Measurements from ENCODE around the gene NCMAP. TPM values are rescaled to one million over a fixed set of nuclear protein-coding genes. Genes with fewer than 3 reads are reported as not detected.

Gene NCMAP
- total RNA-seq, 1 experiment from 2014 or later, result not detected

DNA sequence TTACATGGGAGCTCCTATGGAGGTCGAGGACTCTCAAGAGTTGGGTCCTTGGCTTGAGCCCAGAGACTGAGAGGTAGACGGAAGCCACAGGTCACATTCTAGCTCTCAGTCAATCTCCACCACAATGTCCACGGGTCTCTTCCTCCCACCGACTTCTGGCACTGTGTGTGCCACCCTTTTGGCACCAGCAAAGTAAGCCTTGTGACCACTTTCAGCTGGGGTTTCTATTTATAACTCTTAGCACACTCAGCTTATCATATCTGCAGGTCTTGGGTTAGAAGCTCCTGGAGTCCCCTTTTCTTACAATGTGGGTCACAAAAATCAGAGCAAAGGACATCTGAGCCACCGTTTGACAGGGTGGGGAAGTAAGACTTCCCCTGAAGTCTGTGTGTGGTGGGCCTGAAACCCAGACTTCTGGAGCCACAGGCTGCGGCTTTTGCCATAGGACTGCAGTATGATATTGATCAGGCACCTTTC, 28.3 kb downstream of the NCMAP start:
- Histone ChIP-seq H3K36me3 (ENCODE audit: insufficient read depth, low read length, poor library complexity, severe bottlenecking) (no peaks in the 10 kb centered on the region), H3K27ac (ENCODE audit: low read depth, low read length, poor library complexity, severe bottlenecking) (no peak overlapping the region), H3K9me3 (ENCODE audit: low read depth, low read length, poor library complexity, severe bottlenecking) (no peaks in the 10 kb centered on the region), H3K4me1 (ENCODE audit: insufficient read depth, low read length, poor library complexity, severe bottlenecking) (no peaks in the 10 kb centered on the region), H3K27me3 (replicated peaks; ENCODE audit: insufficient read depth, low read depth, low read length, poor library complexity) (peaks cover 6% of the 10 kb centered on the region), H3K4me3 (ENCODE audit: low read depth, low read length, poor library complexity, severe bottlenecking) (no peak overlapping the region)
- intact Hi-C loops (cut with micrococcal nuclease; ENCODE audit: unreplicated experiment), result no loop called here
- TF ChIP-seq EZH2 (IDR thresholded peaks at IDR 0.05; ENCODE audit: borderline replicate concordance, low read depth, low read length, poor library complexity, severe bottlenecking), result no peak
- TF ChIP-seq, protein P1, sequence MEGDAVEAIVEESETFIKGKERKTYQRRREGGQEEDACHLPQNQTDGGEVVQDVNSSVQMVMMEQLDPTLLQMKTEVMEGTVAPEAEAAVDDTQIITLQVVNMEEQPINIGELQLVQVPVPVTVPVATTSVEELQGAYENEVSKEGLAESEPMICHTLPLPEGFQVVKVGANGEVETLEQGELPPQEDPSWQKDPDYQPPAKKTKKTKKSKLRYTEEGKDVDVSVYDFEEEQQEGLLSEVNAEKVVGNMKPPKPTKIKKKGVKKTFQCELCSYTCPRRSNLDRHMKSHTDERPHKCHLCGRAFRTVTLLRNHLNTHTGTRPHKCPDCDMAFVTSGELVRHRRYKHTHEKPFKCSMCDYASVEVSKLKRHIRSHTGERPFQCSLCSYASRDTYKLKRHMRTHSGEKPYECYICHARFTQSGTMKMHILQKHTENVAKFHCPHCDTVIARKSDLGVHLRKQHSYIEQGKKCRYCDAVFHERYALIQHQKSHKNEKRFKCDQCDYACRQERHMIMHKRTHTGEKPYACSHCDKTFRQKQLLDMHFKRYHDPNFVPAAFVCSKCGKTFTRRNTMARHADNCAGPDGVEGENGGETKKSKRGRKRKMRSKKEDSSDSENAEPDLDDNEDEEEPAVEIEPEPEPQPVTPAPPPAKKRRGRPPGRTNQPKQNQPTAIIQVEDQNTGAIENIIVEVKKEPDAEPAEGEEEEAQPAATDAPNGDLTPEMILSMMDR (conservative IDR thresholded peaks at IDR 0.05; ENCODE audit: low read depth, low read length), result no peak
- BruUV-seq (replicated peaks), result no TSS peak
- ChIA-PET CTCF (no interaction called here), POLR2A (ENCODE audit: low non-redundant PET) (no interaction called here)
- DNase-seq (ENCODE audit: low spot score), result no peak

DNA sequence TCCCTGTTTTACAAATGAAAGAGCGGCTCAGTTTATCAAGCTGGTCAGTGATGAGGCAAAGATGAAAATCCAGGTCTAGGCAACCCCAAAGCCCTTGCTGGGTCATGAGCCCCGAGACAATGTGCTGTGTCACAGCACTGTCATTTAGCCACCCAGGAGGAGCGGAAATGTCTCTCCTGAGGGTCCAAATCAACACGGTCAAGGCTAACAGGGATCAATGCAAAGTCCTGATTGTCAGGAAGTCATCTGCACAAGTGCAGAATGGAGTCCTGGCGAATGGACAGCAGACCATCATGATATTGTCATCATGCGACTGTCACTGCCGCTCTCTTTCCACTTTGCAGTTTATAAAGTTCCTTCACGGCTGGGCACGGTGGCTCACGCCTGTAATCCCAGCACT, 30.2 kb downstream of the NCMAP start:
- no peak for TF ChIP-seq EZH2 (IDR thresholded peaks at IDR 0.05; ENCODE audit: borderline replicate concordance, low read depth, low read length, poor library complexity, severe bottlenecking)
- TF ChIP-seq, protein P1 (conservative IDR thresholded peaks at IDR 0.05; ENCODE audit: low read depth, low read length), result no peak
- Histone ChIP-seq H3K36me3 (ENCODE audit: insufficient read depth, low read length, poor library complexity, severe bottlenecking) (no peaks in the 10 kb centered on the region), H3K27ac (ENCODE audit: low read depth, low read length, poor library complexity, severe bottlenecking) (no peak overlapping the region), H3K4me3 (ENCODE audit: low read depth, low read length, poor library complexity, severe bottlenecking) (no peak overlapping the region), H3K4me1 (ENCODE audit: insufficient read depth, low read length, poor library complexity, severe bottlenecking) (no peaks in the 10 kb centered on the region), H3K27me3 (replicated peaks; ENCODE audit: insufficient read depth, low read depth, low read length, poor library complexity) (peaks cover 6% of the 10 kb centered on the region), H3K9me3 (ENCODE audit: low read depth, low read length, poor library complexity, severe bottlenecking) (no peaks in the 10 kb centered on the region)
- intact Hi-C loops (cut with micrococcal nuclease; ENCODE audit: unreplicated experiment), result no loop called here
- BruUV-seq (replicated peaks), result no TSS peak
- ChIA-PET POLR2A (ENCODE audit: low non-redundant PET) (no interaction called here), CTCF (interaction anchor here (1.5 kb wide), 1 partner anchor 387 kb away, joined by 12 read pairs; no protein-coding TSS in a partner anchor)
- DNase-seq (ENCODE audit: low spot score), result no peak

DNA sequence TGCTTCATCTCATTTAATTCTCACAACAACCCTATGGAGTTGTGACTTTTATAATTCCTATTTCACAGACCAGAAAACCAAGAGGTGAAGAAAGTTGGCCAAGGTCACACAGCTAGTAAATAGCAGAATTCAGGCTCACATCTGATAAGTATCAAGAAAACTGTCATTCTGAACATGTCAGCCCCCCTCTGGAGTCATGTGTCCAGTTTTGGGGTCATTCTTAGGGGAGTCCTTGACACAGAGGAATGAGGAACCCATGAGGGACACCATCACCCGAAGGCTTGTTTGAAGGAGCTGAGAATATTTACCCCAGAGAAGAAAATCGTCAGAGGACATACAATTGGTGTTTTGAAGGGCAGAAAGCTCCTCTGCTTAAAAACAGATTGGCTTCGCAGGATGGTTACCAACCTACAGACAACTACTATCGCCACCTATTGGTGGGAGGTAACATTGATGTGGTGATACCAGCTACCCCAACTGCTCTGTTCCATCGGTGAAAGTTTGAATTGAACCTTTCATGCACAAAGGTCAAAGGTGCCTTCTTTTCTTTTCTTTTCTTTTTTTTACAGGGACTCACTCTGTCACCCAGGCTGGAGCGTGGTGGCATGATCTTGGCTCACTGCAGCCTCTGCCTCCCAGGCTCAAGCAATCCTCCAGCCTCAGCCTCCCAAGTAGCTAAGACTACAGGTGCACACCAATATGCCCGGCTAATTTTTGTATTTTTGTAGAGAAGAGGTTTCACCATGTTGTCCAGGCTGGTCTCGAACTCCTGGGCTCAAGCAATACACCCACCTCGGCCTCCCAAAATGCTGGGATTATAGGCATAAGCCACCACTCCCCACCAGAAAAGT, 31.3 kb downstream of the NCMAP start:
- peak; percentile 73 for DNase-seq (ENCODE audit: low spot score)
- H3K4me3 ChIP-seq (ENCODE audit: low read depth, low read length, poor library complexity, severe bottlenecking), result no peak overlapping the region
- peaks cover 6% of the 10 kb centered on the region for H3K27me3 ChIP-seq (replicated peaks; ENCODE audit: insufficient read depth, low read depth, low read length, poor library complexity)
- ChIA-PET CTCF (interaction anchor here (0.6 to 1.6 kb wide), 14 partner anchors 9 to 696 kb away, joined by 3 to 12 read pairs (median 4); partner anchors contain the start of gene NIPAL3), POLR2A (ENCODE audit: low non-redundant PET) (no interaction called here)
- no peak overlapping the region for H3K27ac ChIP-seq (ENCODE audit: low read depth, low read length, poor library complexity, severe bottlenecking)
- TF ChIP-seq, protein P1 (conservative IDR thresholded peaks at IDR 0.05; ENCODE audit: low read depth, low read length), result peak; percentile 80
- TF ChIP-seq EZH2 (IDR thresholded peaks at IDR 0.05; ENCODE audit: borderline replicate concordance, low read depth, low read length, poor library complexity, severe bottlenecking), result no peak
- no peaks in the 10 kb centered on the region for H3K9me3 ChIP-seq (ENCODE audit: low read depth, low read length, poor library complexity, severe bottlenecking)
- BruUV-seq (replicated peaks), result no TSS peak
- intact Hi-C loops (cut with micrococcal nuclease; ENCODE audit: unreplicated experiment), result no loop called here
- H3K4me1 ChIP-seq (ENCODE audit: insufficient read depth, low read length, poor library complexity, severe bottlenecking), result no peaks in the 10 kb centered on the region
- H3K36me3 ChIP-seq (ENCODE audit: insufficient read depth, low read length, poor library complexity, severe bottlenecking), result no peaks in the 10 kb centered on the region
